ENCODE results near the gene PLD1.
A peak's percentile ranks its signal among the peaks of the same experiment; 100 is the strongest.

PLD1 gene

GRCh38 chr3:171842864-171843518 lies 32.7 kb upstream of the PLD1 start, which contains the start of gene TMEM212:
Gene TMEM212, plus strand, starts transcription at chr3:171843349. Its CDS starts 35 bp downstream, at chr3:171843384.
- no peak for TF ChIP-seq CTCF (IDR thresholded peaks at IDR 0.05; ENCODE audit: low read depth, low read length)
- no peak for DNase-seq (ENCODE audit: extremely low read depth, low read depth)

GRCh38 chr3:171841620-171842000 lies 31.3 kb upstream of the PLD1 start:
- DNase-seq (ENCODE audit: extremely low read depth, low read depth) = no peak
- no peak for TF ChIP-seq CTCF (IDR thresholded peaks at IDR 0.05; ENCODE audit: low read depth, low read length)

GRCh38 chr3:171840811-171841619 lies 30.7 kb upstream of the PLD1 start:
- DNase-seq (ENCODE audit: extremely low read depth, low read depth) = no peak
- no peak for TF ChIP-seq CTCF (IDR thresholded peaks at IDR 0.05; ENCODE audit: low read depth, low read length)

- no peak for TF ChIP-seq CTCF (IDR thresholded peaks at IDR 0.05; ENCODE audit: low read depth, low read length)
- DNase-seq (ENCODE audit: extremely low read depth, low read depth) = no peak
These were observed 30.1 kb upstream of the PLD1 start for GRCh38 chr3:171840445-171840810.

GRCh38 chr3:171839270-171839669 lies 29.0 kb upstream of the PLD1 start:
- no peak for TF ChIP-seq CTCF (IDR thresholded peaks at IDR 0.05; ENCODE audit: low read depth, low read length)
- no peak for DNase-seq (ENCODE audit: extremely low read depth, low read depth)

- peak; percentile 6 for TF ChIP-seq CTCF (IDR thresholded peaks at IDR 0.05; ENCODE audit: low read depth, low read length)
- DNase-seq (ENCODE audit: extremely low read depth, low read depth) = no peak
These were observed 28.0 kb upstream of the PLD1 start for GRCh38 chr3:171838218-171838720.

GRCh38 chr3:171837698-171838097 lies 27.4 kb upstream of the PLD1 start:
- TF ChIP-seq CTCF (IDR thresholded peaks at IDR 0.05; ENCODE audit: low read depth, low read length) = no peak
- no peak for DNase-seq (ENCODE audit: extremely low read depth, low read depth)
